ENCODE data around the gene RALGPS1. TPM values are rescaled to one million over a fixed set of nuclear protein-coding genes. Genes with fewer than 3 reads are reported as not detected.

RALGPS1 gene
- total RNA-seq, 1 donor from 2014 or later: 2.7 TPM

GRCh38 chr9:126906091-126906490 lies 8.5 kb upstream of the RALGPS1 start:
- intact Hi-C loops (cut with micrococcal nuclease): no loop called here

GRCh38 chr9:126907058-126907457 lies 7.5 kb upstream of the RALGPS1 start:
- intact Hi-C loops (cut with micrococcal nuclease): no loop called here

- intact Hi-C loops (cut with micrococcal nuclease): no loop called here
Observed at GRCh38 chr9:126915281-126915816, 767 bp downstream of the RALGPS1 start.

GRCh38 chr9:126915846-126916543 lies 1.4 kb downstream of the RALGPS1 start:
- intact Hi-C loops (cut with micrococcal nuclease): no loop called here

GRCh38 chr9:126916909-126917308 lies 2.3 kb downstream of the RALGPS1 start:
- intact Hi-C loops (cut with micrococcal nuclease): no loop called here

- intact Hi-C loops (cut with micrococcal nuclease): no loop called here
Observed at GRCh38 chr9:126919193-126919592, 4.6 kb downstream of the RALGPS1 start.

- intact Hi-C loops (cut with micrococcal nuclease): no loop called here
Observed at GRCh38 chr9:126925876-126926275, 11.3 kb downstream of the RALGPS1 start.

GRCh38 chr9:126926364-126926763 lies 11.8 kb downstream of the RALGPS1 start:
- intact Hi-C loops (cut with micrococcal nuclease): no loop called here

GRCh38 chr9:126927419-126927818 lies 12.8 kb downstream of the RALGPS1 start:
- intact Hi-C loops (cut with micrococcal nuclease): no loop called here

GRCh38 chr9:126932871-126933321 lies 18.3 kb downstream of the RALGPS1 start:
- intact Hi-C loops (cut with micrococcal nuclease): no loop called here

- intact Hi-C loops (cut with micrococcal nuclease): no loop called here
Observed at GRCh38 chr9:126933334-126933980, 18.9 kb downstream of the RALGPS1 start.

- intact Hi-C loops (cut with micrococcal nuclease): no loop called here
Observed at GRCh38 chr9:126934441-126934840, 19.9 kb downstream of the RALGPS1 start.

GRCh38 chr9:126935630-126936029 lies 21.0 kb downstream of the RALGPS1 start:
- intact Hi-C loops (cut with micrococcal nuclease): no loop called here

GRCh38 chr9:126937444-126937843 lies 22.9 kb downstream of the RALGPS1 start:
- intact Hi-C loops (cut with micrococcal nuclease): no loop called here

- intact Hi-C loops (cut with micrococcal nuclease): no loop called here
Observed at GRCh38 chr9:126938327-126938726, 23.7 kb downstream of the RALGPS1 start.

- intact Hi-C loops (cut with micrococcal nuclease): loop anchor here (1.0 to 10.0 kb wide), 2 partner anchors 259 to 365 kb away; no protein-coding TSS in a partner anchor
Observed at GRCh38 chr9:126939821-126940221, 25.2 kb downstream of the RALGPS1 start.

GRCh38 chr9:126942399-126942798 lies 27.8 kb downstream of the RALGPS1 start:
- intact Hi-C loops (cut with micrococcal nuclease): loop anchor here (10.0 kb wide), 1 partner anchor 362 kb away; no protein-coding TSS in a partner anchor

- intact Hi-C loops (cut with micrococcal nuclease): loop anchor here (10.0 kb wide), 1 partner anchor 359 kb away; no protein-coding TSS in a partner anchor
Observed at GRCh38 chr9:126945682-126946081, 31.1 kb downstream of the RALGPS1 start.

GRCh38 chr9:126947529-126947928 lies 32.9 kb downstream of the RALGPS1 start:
- intact Hi-C loops (cut with micrococcal nuclease): loop anchor here (10.0 kb wide), 1 partner anchor 357 kb away; no protein-coding TSS in a partner anchor

GRCh38 chr9:126952205-126952977 lies 37.8 kb downstream of the RALGPS1 start:
- intact Hi-C loops (cut with micrococcal nuclease): no loop called here

- intact Hi-C loops (cut with micrococcal nuclease): no loop called here
Observed at GRCh38 chr9:126953041-126953809, 38.6 kb downstream of the RALGPS1 start.
